Heart right ventricle (tissue), 16 donors: Measurements from ENCODE around the gene CHD2. TPM values are rescaled to one million over a fixed set of nuclear protein-coding genes. Genes with fewer than 3 reads are reported as not detected.
"Not testable (repeated sequence)": the region's sequence is repeated elsewhere in the genome, so short reads cannot be mapped to it uniquely, and the experiment has no call there.

Source experiments
- ATAC-seq, 8 donors: fragments of 200-7000 bp; cut with Tn5 transposase; one replicate each; pipeline ENCODE4 v1.9.1; 2020; ENCODE audit warnings: mild to moderate bottlenecking in 8 of 8, moderate library complexity in 8 of 8, moderate number of reproducible peaks in 1 of 8
- DNase-seq, 2 donors: peaks; one replicate each; pipeline ENCODE4 v3.0.0-alpha.2; 2020
- H3K27ac ChIP-seq, 10 donors: fragments of 200-600 bp; sonication (generic) in 2 of 10; one replicate each; pipeline versions ENCODE4 v1.5.0 to v1.8.0; 2020 to 2022; ENCODE audit warnings: mild to moderate bottlenecking in 3 of 10
- H3K27me3 ChIP-seq, 7 donors: fragments of 200-600 bp; one replicate each; pipeline ENCODE4 v1.8.0; 2021 to 2022; ENCODE audit warnings: mild to moderate bottlenecking in 2 of 7
- H3K36me3 ChIP-seq, 9 donors: fragments of 200-600 bp; sonication (generic) in 1 of 9; one replicate each; pipeline versions ENCODE4 v1.5.0 to v1.8.0; 2020 to 2022; ENCODE audit warnings: mild to moderate bottlenecking in 2 of 9
- H3K4me1 ChIP-seq, 9 donors: fragments of 200-600 bp; sonication (generic) in 1 of 9; one replicate each; pipeline versions ENCODE4 v1.5.0 to v1.8.0; 2020 to 2022; ENCODE audit warnings: mild to moderate bottlenecking in 4 of 9
- H3K4me3 ChIP-seq, 10 donors: fragments of 200-600 bp; sonication (generic) in 2 of 10; one replicate each; pipeline versions ENCODE4 v1.5.0 to v1.8.0; 2020 to 2022; ENCODE audit warnings: mild to moderate bottlenecking in 7 of 10, moderate library complexity in 2 of 10
- H3K9me3 ChIP-seq, 11 donors: fragments of 200-600 bp in 10 of 11; sonication (generic) in 2 of 11; one replicate each; pipeline versions ENCODE4 v1.5.0 to v1.8.0; 2013 to 2022; ENCODE audit warnings: mild to moderate bottlenecking in 2 of 11, control low read depth in 1 of 11, moderate library complexity in 1 of 11
- CTCF ChIP-seq, 9 donors: fragments of 200-600 bp; sonication (generic) in 2 of 9; IDR thresholded peaks; one replicate each; pipeline versions ENCODE4 v1.5.0 to v1.8.0; 2021 to 2022; ENCODE audit warnings: antibody characterized with exemption in 9 of 9, mild to moderate bottlenecking in 5 of 9, moderate library complexity in 1 of 9
- WGBS, 2 donors: extraction: QIAGEN DNeasy Blood & Tissue Kit; methylation state at CpG; one replicate each; pipeline ENCODE4 v1.1.7; 2013; ENCODE audit warnings: inconsistent platforms in 1 of 2; 5-methylcytosine and 5-hydroxymethylcytosine counted together
- intact Hi-C, 10 donors: fragments of 100-400 bp; cut with DNase I; formaldehyde crosslinking; loops; one replicate each; pipeline versions ENCODE4 v1.11.1 to v1.14.2; 2022
- polyA plus RNA-seq, 2 donors: library from polyadenylated mRNA; stranded (reverse); fragments of 200-250 nt; gene quantifications; one replicate each; pipeline ENCODE4 v1.2.3, GENCODE V29; 2013
- total RNA-seq, 10 donors: library from RNA; stranded (reverse); fragmentation: NEBNext Ultra II Directional in 3 of 10; extraction: Animal tissue kit (Norgen Biotek cat#: 25700) in 3 of 10; gene quantifications; one replicate each; pipeline versions ENCODE4 v1.2.1 to v1.2.4, GENCODE V29; 2021 to 2023
- donor health status: Arrhythmogenic right ventricular cardiomyopathy.
- donor health status: ischemic (EF 13 %, LVEDD 7.1; RV severe dilation, severe dysfunction).
- donor health status: healthy with polysubstance abuse.
- donor health status: DM: no; HTN: yes; CAD: no.
- donor health status: DM: no; HTN: no; CAD: no.
- donor health status: ischemic (EF 25% LVEDD 6.9; RV normal size, moderate dysfunction).
- donor health status: ischemic (EF 25% LVEDD 5.7; RV mildly dilated, moderate dysfunction).
- donor health status: healthy.
- donor health status: DM: yes; HTN: yes; CAD: no.
- donor health status: Ischemic cardiomyopathy.
- donor health status: ischemic (EF 35%, LVEDD 5.7; RV mildly dilated, moderate dysfunction).
- donor health status: nonischemic (EF 11% LVEDD 7.7; RV severe dilation, severe dysfunction).
- donor health status: DM: yes; HTN: yes; CAD: no.
- donor health status: PGD.
- donor health status: ischemic (EF 29% LVEDD 5.4; RV normal size, mild dysfunction).
- donor health status: nonischemic (EF 23%, LVEDD 6.1; RV moderate dilation, normal function).

CHD2 gene
- total and polyA plus RNA-seq, 12 donors: 12.2 to 74.0 (median 54.6) TPM

GRCh38 chr15:93030430-93031102 is 130.4 kb downstream of the CHD2 start:
- H3K27me3 ChIP-seq: no peaks in the 10 kb centered on the region
- peak; percentile 55 to 75 for DNase-seq
- no peaks in the 10 kb centered on the region for H3K9me3 ChIP-seq
- ATAC-seq: peak; percentile 49 to 78 (median 74)
- intact Hi-C loops: loop anchor here (1.0 to 10.0 kb wide), 5 partner anchors 944 to 1294 kb away; no protein-coding TSS in a partner anchor
- H3K4me3 ChIP-seq: no peak overlapping the region
- peaks cover 24 to 55% (median 48%) of the 10 kb centered on the region in 9 donors for H3K4me1 ChIP-seq
- peak overlapping the region in 9 of 10 donors; percentile 51 to 91 (median 85) for H3K27ac ChIP-seq
- peak; percentile 75 to 92 (median 89) for TF ChIP-seq CTCF (IDR thresholded peaks at IDR 0.05)
- 18 to 25% methylated on average over 19 to 20 of the region's 20 CpGs for WGBS, 2 donors
- H3K36me3 ChIP-seq: peaks cover 0 to 26% (median 2%) of the 10 kb centered on the region in 9 donors

GRCh38 chr15:93031103-93031464 is 131.0 kb downstream of the CHD2 start:
- ATAC-seq: no peak
- intact Hi-C loops: loop anchor here in 9 of 10 donors (2.0 to 10.0 kb wide), 4 partner anchors 944 to 1294 kb away; no protein-coding TSS in a partner anchor
- Histone ChIP-seq H3K4me1 (peaks cover 24 to 56% (median 46%) of the 10 kb centered on the region in 9 donors), H3K27me3 (no peaks in the 10 kb centered on the region), H3K4me3 (no peak overlapping the region), H3K9me3 (no peaks in the 10 kb centered on the region), H3K27ac (peak overlapping the region in 7 of 10 donors; percentile 48 to 91 (median 85)), H3K36me3 (peaks cover 0 to 20% (median 0%) of the 10 kb centered on the region in 9 donors)
- WGBS, 2 donors: 75 to 78% methylated on average over 9 of the region's 9 CpGs
- TF ChIP-seq CTCF (IDR thresholded peaks at IDR 0.05): no peak
- no peak for DNase-seq

- DNase-seq: peak in 1 of 2 donors; percentile 2
- H3K36me3 ChIP-seq: peaks cover 0 to 14% (median 0%) of the 10 kb centered on the region in 9 donors
- H3K4me1 ChIP-seq: peaks cover 24 to 56% (median 41%) of the 10 kb centered on the region in 9 donors
- H3K9me3 ChIP-seq, H3K27ac ChIP-seq, H3K4me3 ChIP-seq, ATAC-seq, H3K27me3 ChIP-seq: not testable (repeated sequence)
- intact Hi-C loops: loop anchor here in 9 of 10 donors (2.0 to 10.0 kb wide), 4 partner anchors 943 to 1293 kb away; no protein-coding TSS in a partner anchor
- WGBS, 2 donors: 95 to 96% methylated on average over 39 to 44 of the region's 44 CpGs
Observed at GRCh38 chr15:93031557-93032384, 131.6 kb downstream of the CHD2 start.

- H3K27ac ChIP-seq, ATAC-seq, H3K4me3 ChIP-seq, H3K36me3 ChIP-seq, H3K27me3 ChIP-seq, H3K9me3 ChIP-seq, DNase-seq: not testable (repeated sequence)
- H3K4me1 ChIP-seq: peaks cover 24 to 55% (median 34%) of the 10 kb centered on the region in 9 donors
- intact Hi-C loops: loop anchor here in 7 of 10 donors (5.0 to 10.0 kb wide), 3 partner anchors 942 to 1292 kb away; no protein-coding TSS in a partner anchor
- 87 to 90% methylated on average over 21 of the region's 21 CpGs for WGBS, 2 donors
Observed at GRCh38 chr15:93032515-93033206, 132.5 kb downstream of the CHD2 start.
